ENCODE results near the gene SETDB2.

SETDB2 gene

GRCh38 chr13:49443704-49444523 is at the start of gene SETDB2, which contains the start of gene CAB39L:
TSS of gene SETDB2 (plus strand) at chr13:49444274. CDS start at chr13:49451894, 7,620 bp downstream.
TSS of gene CAB39L (minus strand) at chr13:49444064. CDS start at chr13:49382910, 61,154 bp downstream.
- DNase-seq (ENCODE audit: low spot score) = peak; percentile 98

- no peak for DNase-seq (ENCODE audit: low spot score)
These were observed 48.6 kb upstream of the SETDB2 start for GRCh38 chr13:49395451-49395865.

- no peak for DNase-seq (ENCODE audit: low spot score)
These were observed 48.1 kb upstream of the SETDB2 start for GRCh38 chr13:49395878-49396380.

GRCh38 chr13:49399801-49400472 is 44.1 kb upstream of the SETDB2 start:
- no peak for DNase-seq (ENCODE audit: low spot score)

GRCh38 chr13:49400755-49401659 is 43.1 kb upstream of the SETDB2 start:
- peak; percentile 27 for DNase-seq (ENCODE audit: low spot score)

GRCh38 chr13:49403996-49404702 is 39.9 kb upstream of the SETDB2 start:
- DNase-seq (ENCODE audit: low spot score) = no peak

GRCh38 chr13:49404703-49405020 is 39.4 kb upstream of the SETDB2 start:
- no peak for DNase-seq (ENCODE audit: low spot score)

GRCh38 chr13:49407068-49407467 is 37.0 kb upstream of the SETDB2 start:
- DNase-seq (ENCODE audit: low spot score) = no peak

GRCh38 chr13:49407936-49408335 is 36.1 kb upstream of the SETDB2 start:
- no peak for DNase-seq (ENCODE audit: low spot score)

- DNase-seq (ENCODE audit: low spot score) = no peak
These were observed 35.1 kb upstream of the SETDB2 start for GRCh38 chr13:49409008-49409407.

GRCh38 chr13:49410006-49410405 is 34.1 kb upstream of the SETDB2 start:
- no peak for DNase-seq (ENCODE audit: low spot score)

GRCh38 chr13:49410477-49410876 is 33.6 kb upstream of the SETDB2 start:
- DNase-seq (ENCODE audit: low spot score) = no peak

- DNase-seq (ENCODE audit: low spot score) = no peak
These were observed 32.7 kb upstream of the SETDB2 start for GRCh38 chr13:49411353-49411752.

GRCh38 chr13:49412749-49413148 is 31.3 kb upstream of the SETDB2 start:
- no peak for DNase-seq (ENCODE audit: low spot score)

GRCh38 chr13:49417161-49417560 is 26.9 kb upstream of the SETDB2 start:
- DNase-seq (ENCODE audit: low spot score) = no peak

- no peak for DNase-seq (ENCODE audit: low spot score)
These were observed 25.9 kb upstream of the SETDB2 start for GRCh38 chr13:49418206-49418605.

- no peak for DNase-seq (ENCODE audit: low spot score)
These were observed 24.8 kb upstream of the SETDB2 start for GRCh38 chr13:49419276-49419675.

- DNase-seq (ENCODE audit: low spot score) = peak; percentile 27
These were observed 22.7 kb upstream of the SETDB2 start for GRCh38 chr13:49421391-49421790.

GRCh38 chr13:49424011-49424560 is 20.0 kb upstream of the SETDB2 start:
- no peak for DNase-seq (ENCODE audit: low spot score)

- DNase-seq (ENCODE audit: low spot score) = no peak
These were observed 15.9 kb upstream of the SETDB2 start for GRCh38 chr13:49428041-49428763.

- DNase-seq (ENCODE audit: low spot score) = no peak
These were observed 15.0 kb upstream of the SETDB2 start for GRCh38 chr13:49429121-49429520.
